CD4-positive, alpha-beta T cell treated with Interleukin-10 for 1 hour (primary cell): Measurements from ENCODE around the gene VSIG2.

Experiments used
- DNase-seq: peaks from one replicate; pipeline ENCODE4 v3.0.0-alpha.2; 2020

Gene VSIG2

DNA sequence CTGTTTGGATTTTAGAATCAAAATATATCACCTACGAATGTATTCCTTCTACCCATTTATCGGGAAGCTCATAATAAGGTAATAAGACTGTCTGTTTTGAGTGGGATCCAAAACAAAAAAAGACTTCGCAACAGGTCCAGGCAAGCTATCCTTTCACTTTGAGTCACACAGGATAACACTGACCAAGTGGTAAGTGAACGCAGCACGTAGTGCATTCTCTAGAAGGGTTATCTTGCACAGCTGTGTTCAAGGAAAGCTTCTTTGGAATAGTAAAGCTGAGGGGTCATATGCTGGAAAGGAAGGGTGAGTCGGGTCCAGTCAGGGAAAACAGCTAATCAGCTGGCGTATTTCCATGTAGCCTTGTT is 34.7 kb downstream of the VSIG2 start:
- DNase-seq: no peak

DNA sequence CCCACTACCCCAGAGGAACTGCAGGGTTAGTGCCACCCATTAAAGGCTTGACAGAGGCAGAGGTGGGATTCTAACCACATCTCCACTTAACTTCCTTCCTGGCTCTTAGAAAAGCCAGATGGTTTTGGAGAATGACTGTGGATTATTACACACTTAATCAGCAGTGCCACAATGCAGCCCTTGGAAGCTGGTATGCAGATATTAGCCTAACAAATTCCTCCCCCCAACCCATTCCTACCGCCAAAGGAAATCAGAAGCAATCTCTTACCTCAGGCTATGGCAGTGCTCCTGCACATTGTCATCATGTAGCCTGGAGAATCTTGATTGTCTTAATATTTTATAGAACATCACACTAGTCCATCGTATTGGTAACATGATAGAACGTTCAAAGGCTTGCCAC is 35.5 kb downstream of the VSIG2 start:
- no peak for DNase-seq

DNA sequence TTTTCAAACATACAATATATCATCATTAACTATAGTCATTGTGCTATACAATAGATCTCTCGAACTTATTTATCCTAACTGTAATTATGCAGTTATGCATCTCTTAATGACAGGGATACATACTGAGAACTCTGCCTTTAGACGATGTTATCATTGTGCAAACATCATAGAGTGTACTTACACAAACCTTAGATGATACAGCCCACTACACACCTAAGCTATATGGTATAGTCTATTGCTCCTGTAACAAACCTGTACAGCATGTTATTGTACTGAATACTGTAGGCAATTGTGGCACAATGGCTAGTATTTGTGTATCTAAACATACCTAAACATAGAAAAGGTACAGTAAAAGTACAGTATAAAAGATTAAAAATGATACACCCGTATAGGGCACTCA is 39.7 kb downstream of the VSIG2 start:
- DNase-seq: no peak

DNA sequence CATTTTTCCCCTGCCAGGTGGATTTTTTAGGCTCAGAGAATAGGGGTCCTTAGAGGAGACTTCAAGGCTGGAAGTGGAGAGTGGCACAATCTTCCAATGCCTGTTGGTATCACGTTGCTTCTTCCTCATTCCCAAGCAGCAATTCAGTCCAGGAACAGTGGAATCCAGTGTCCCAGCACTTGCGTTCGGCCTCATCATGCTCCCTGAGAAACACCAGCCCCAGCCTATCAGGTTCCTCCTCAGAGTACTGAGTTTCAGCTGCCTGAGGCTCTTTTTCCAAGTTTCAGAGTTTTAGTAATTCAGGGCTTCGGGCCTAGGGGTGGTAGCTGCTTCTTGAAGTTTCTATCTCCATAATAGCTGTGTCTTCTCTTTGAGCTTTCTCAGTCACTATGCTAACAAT is 44.2 kb downstream of the VSIG2 start:
- no peak for DNase-seq

DNA sequence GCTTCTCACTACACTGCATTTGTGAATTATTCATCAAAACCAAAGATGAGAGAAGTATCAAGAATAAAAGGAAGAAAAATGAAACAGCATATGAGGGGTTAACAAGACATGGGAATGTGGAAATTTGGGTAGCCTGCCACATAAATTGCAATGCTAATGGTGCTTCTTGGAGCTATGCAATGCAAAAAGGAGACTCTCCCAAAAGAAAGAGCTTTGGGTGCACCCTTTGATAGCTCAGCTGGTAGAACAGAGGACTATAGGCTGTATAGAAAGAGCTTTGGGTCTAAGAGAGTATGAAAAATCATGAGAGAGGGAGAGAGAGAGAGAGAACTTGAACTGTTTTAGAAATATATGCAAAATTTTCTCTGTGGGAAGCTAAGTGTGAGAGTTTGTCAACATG is 52.0 kb downstream of the VSIG2 start:
- DNase-seq: no peak

DNA sequence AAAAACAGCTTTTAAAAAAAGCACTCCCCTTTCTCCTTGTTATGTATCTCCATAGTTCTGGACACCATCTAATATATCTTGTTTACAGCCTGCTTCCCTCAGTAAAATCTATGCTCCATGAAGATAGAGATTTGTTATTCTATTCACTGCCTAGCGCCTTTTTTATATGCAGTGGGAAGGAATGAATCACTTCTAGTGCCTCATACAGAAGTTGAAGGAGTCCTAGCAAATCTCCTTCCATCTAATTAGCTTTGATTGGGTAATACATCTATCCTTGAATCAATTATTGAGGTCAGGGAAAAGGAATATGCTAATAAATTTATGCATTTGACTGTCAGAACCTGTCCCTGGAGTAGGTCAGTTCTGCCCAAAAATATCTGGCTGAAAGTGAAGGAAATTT is 52.5 kb downstream of the VSIG2 start:
- no peak for DNase-seq
